ENCODE results near the gene ANTXR1. TPM values are rescaled to one million over a fixed set of nuclear protein-coding genes. Genes with fewer than 3 reads are reported as not detected.

ANTXR1 gene
- total RNA-seq, 1 donor from 2014 or later: 7.8 TPM

- TF ChIP-seq CTCF (conservative IDR thresholded peaks at IDR 0.05; ENCODE audit: low read depth, low read length): no peak
- H3K4me3 ChIP-seq (ENCODE audit: low read depth, low read length): no peak overlapping the region
- no peak for DNase-seq (ENCODE audit: low read depth)
Measured at GRCh38 chr2:69181806-69182427, 168.9 kb downstream of the ANTXR1 start.

- H3K4me3 ChIP-seq (ENCODE audit: low read depth, low read length): no peak overlapping the region
- DNase-seq (ENCODE audit: low read depth): no peak
- TF ChIP-seq CTCF (conservative IDR thresholded peaks at IDR 0.05; ENCODE audit: low read depth, low read length): no peak
Measured at GRCh38 chr2:69183659-69184058, 170.7 kb downstream of the ANTXR1 start.

GRCh38 chr2:69184224-69184623, 171.2 kb downstream of the ANTXR1 start:
- DNase-seq (ENCODE audit: low read depth): no peak
- no peak for TF ChIP-seq CTCF (conservative IDR thresholded peaks at IDR 0.05; ENCODE audit: low read depth, low read length)
- H3K4me3 ChIP-seq (ENCODE audit: low read depth, low read length): no peak overlapping the region

- no peak for TF ChIP-seq CTCF (conservative IDR thresholded peaks at IDR 0.05; ENCODE audit: low read depth, low read length)
- H3K4me3 ChIP-seq (ENCODE audit: low read depth, low read length): no peak overlapping the region
- no peak for DNase-seq (ENCODE audit: low read depth)
Measured at GRCh38 chr2:69185807-69186206, 172.8 kb downstream of the ANTXR1 start.

GRCh38 chr2:69186614-69187013, 173.6 kb downstream of the ANTXR1 start:
- TF ChIP-seq CTCF (conservative IDR thresholded peaks at IDR 0.05; ENCODE audit: low read depth, low read length): no peak
- no peak overlapping the region for H3K4me3 ChIP-seq (ENCODE audit: low read depth, low read length)
- no peak for DNase-seq (ENCODE audit: low read depth)

- TF ChIP-seq CTCF (conservative IDR thresholded peaks at IDR 0.05; ENCODE audit: low read depth, low read length): no peak
- H3K4me3 ChIP-seq (ENCODE audit: low read depth, low read length): no peak overlapping the region
- DNase-seq (ENCODE audit: low read depth): no peak
Measured at GRCh38 chr2:69188182-69188900, 175.4 kb downstream of the ANTXR1 start.

Measured in epithelial cell of proximal tubule (primary cell).